NCI-H226 (cell line): Measurements from ENCODE around the gene SPG11.
"Not testable (repeated sequence)": the region's sequence is repeated elsewhere in the genome, so short reads cannot be mapped to it uniquely, and the experiment has no call there.

Experiments
- DNase-seq: peaks from one replicate; pipeline ENCODE4 v3.0.0-alpha.2; 2015

SPG11 gene

GRCh38 chr15:44550256-44550655 lies 113.2 kb downstream of the SPG11 start:
- no peak for DNase-seq

- not testable (repeated sequence) for DNase-seq
Observed at GRCh38 chr15:44549152-44549551, 114.3 kb downstream of the SPG11 start.

GRCh38 chr15:44545913-44546802 lies 117.3 kb downstream of the SPG11 start:
- no peak for DNase-seq

GRCh38 chr15:44544745-44545144 lies 118.7 kb downstream of the SPG11 start:
- not testable (repeated sequence) for DNase-seq

GRCh38 chr15:44542596-44542995 lies 120.9 kb downstream of the SPG11 start:
- DNase-seq: no peak

- DNase-seq: peak; percentile 70
Observed at GRCh38 chr15:44541282-44541958, 122.0 kb downstream of the SPG11 start.

- no peak for DNase-seq
Observed at GRCh38 chr15:44537735-44538240, 125.7 kb downstream of the SPG11 start.

GRCh38 chr15:44536962-44537734 lies 126.3 kb downstream of the SPG11 start, which contains the start of gene EIF3J:
TSS of gene EIF3J (plus strand) at chr15:44537147. CDS start at chr15:44537195, 48 bp downstream.
- DNase-seq: peak; percentile 93

- DNase-seq: peak; percentile 87
Observed at GRCh38 chr15:44536302-44536961, 127.0 kb downstream of the SPG11 start.

- DNase-seq: no peak
Observed at GRCh38 chr15:44535523-44536301, 127.8 kb downstream of the SPG11 start.

GRCh38 chr15:44535092-44535491 lies 128.4 kb downstream of the SPG11 start:
- no peak for DNase-seq

GRCh38 chr15:44532689-44533088 lies 130.8 kb downstream of the SPG11 start:
- DNase-seq: no peak

GRCh38 chr15:44532275-44532674 lies 131.2 kb downstream of the SPG11 start:
- DNase-seq: not testable (repeated sequence)

GRCh38 chr15:44530653-44531052 lies 132.8 kb downstream of the SPG11 start:
- no peak for DNase-seq

- no peak for DNase-seq
Observed at GRCh38 chr15:44529864-44530604, 133.4 kb downstream of the SPG11 start.

GRCh38 chr15:44527241-44527640 lies 136.2 kb downstream of the SPG11 start:
- DNase-seq: no peak

- DNase-seq: no peak
Observed at GRCh38 chr15:44525018-44525417, 138.4 kb downstream of the SPG11 start.

GRCh38 chr15:44519537-44519936 lies 143.9 kb downstream of the SPG11 start:
- DNase-seq: no peak

GRCh38 chr15:44516436-44516835 lies 147.0 kb downstream of the SPG11 start:
- no peak for DNase-seq
